ENCODE measurements around the gene SHOC1. TPM values are rescaled to one million over a fixed set of nuclear protein-coding genes. Genes with fewer than 3 reads are reported as not detected.

Gene SHOC1
- total RNA-seq (not detected), polyA plus RNA-seq (not detected), total RNA-seq (0 to 1.5 (median 0) reads per million in 6 experiments)

- POLR2A ChIA-PET, result no interaction called here
- H3K27me3 Mint-ChIP-seq, result no peaks in the 10 kb centered on the region
- H3K4me1 Mint-ChIP-seq, result no peaks in the 10 kb centered on the region
- H3K4me3 Mint-ChIP-seq, result no peak within 1 kb of the TSS
- peaks cover 0 to 4% (median 2%) of the 10 kb centered on the region in 3 donors for H3K36me3 Mint-ChIP-seq
- H3K27ac Mint-ChIP-seq, result no peak within 1 kb of the TSS
- ATAC-seq, result no peak
- no peak for DNase-seq
- no peaks in the 10 kb centered on the region for H3K9me3 Mint-ChIP-seq
Observed at GRCh38 chr9:111794835-111795556, at the start of gene SHOC1. Gene SHOC1 (minus strand): TSS chr9:111794937. CDS start chr9:111791418, 3,519 bp downstream.

GRCh38 chr9:111843971-111844370 lies 49.2 kb upstream of the SHOC1 start:
- POLR2A ChIA-PET, result no interaction called here
- no peaks in the 10 kb centered on the region for H3K9me3 Mint-ChIP-seq
- H3K4me3 Mint-ChIP-seq, result no peak overlapping the region
- no peak for DNase-seq
- no peaks in the 10 kb centered on the region for H3K36me3 Mint-ChIP-seq
- H3K27me3 Mint-ChIP-seq, result peaks cover 0 to 7% (median 3%) of the 10 kb centered on the region in 5 donors
- no peak for ATAC-seq
- H3K4me1 Mint-ChIP-seq, result no peaks in the 10 kb centered on the region
- no peak overlapping the region for H3K27ac Mint-ChIP-seq

- DNase-seq, result no peak
- Mint-ChIP-seq H3K4me1 (peaks cover 0 to 2% (median 0%) of the 10 kb centered on the region in 4 donors), H3K27me3 (peaks cover 0 to 13% (median 3%) of the 10 kb centered on the region in 5 donors), H3K36me3 (no peaks in the 10 kb centered on the region), H3K27ac (no peak overlapping the region), H3K9me3 (no peaks in the 10 kb centered on the region), H3K4me3 (no peak overlapping the region)
- POLR2A ChIA-PET, result interaction anchor here (0.6 kb wide), 1 partner anchor 19 kb away, joined by 3 read pairs; no protein-coding TSS in a partner anchor
- no peak for ATAC-seq
Observed at GRCh38 chr9:111842313-111842712, 47.6 kb upstream of the SHOC1 start.

GRCh38 chr9:111840442-111840841 lies 45.7 kb upstream of the SHOC1 start:
- no peak overlapping the region for H3K27ac Mint-ChIP-seq
- POLR2A ChIA-PET, result no interaction called here

GRCh38 chr9:111839987-111840386 lies 45.2 kb upstream of the SHOC1 start:
- Mint-ChIP-seq H3K9me3 (no peaks in the 10 kb centered on the region), H3K4me1 (peaks cover 0 to 2% (median 0%) of the 10 kb centered on the region in 4 donors), H3K27ac (no peak overlapping the region), H3K36me3 (peaks cover 0 to 5% (median 0%) of the 10 kb centered on the region in 3 donors), H3K4me3 (no peak overlapping the region), H3K27me3 (peaks cover 0 to 13% (median 5%) of the 10 kb centered on the region in 5 donors)
- POLR2A ChIA-PET, result no interaction called here
- ATAC-seq (no peak), DNase-seq (no peak)

More at GRCh38 chr9:111840442-111840841, 45.7 kb upstream of the SHOC1 start:
- peaks cover 0 to 2% (median 0%) of the 10 kb centered on the region in 4 donors for H3K4me1 Mint-ChIP-seq
- DNase-seq, result no peak
- peaks cover 0 to under 1% (median 0%) of the 10 kb centered on the region in 3 donors for H3K36me3 Mint-ChIP-seq
- no peaks in the 10 kb centered on the region for H3K9me3 Mint-ChIP-seq
- ATAC-seq, result no peak
- peaks cover 0 to 13% (median 3%) of the 10 kb centered on the region in 5 donors for H3K27me3 Mint-ChIP-seq
- H3K4me3 Mint-ChIP-seq, result no peak overlapping the region

GRCh38 chr9:111839387-111839786 lies 44.6 kb upstream of the SHOC1 start:
- Mint-ChIP-seq H3K4me3 (no peak overlapping the region), H3K27ac (no peak overlapping the region), H3K36me3 (peaks cover 0 to 8% (median 0%) of the 10 kb centered on the region in 3 donors), H3K27me3 (peaks cover 0 to 13% (median 6%) of the 10 kb centered on the region in 5 donors), H3K4me1 (peaks cover 0 to 2% (median 0%) of the 10 kb centered on the region in 4 donors), H3K9me3 (no peaks in the 10 kb centered on the region)
- ATAC-seq (no peak), DNase-seq (no peak)
- POLR2A ChIA-PET, result no interaction called here

- no peak for DNase-seq
- Mint-ChIP-seq H3K27me3 (peaks cover 0 to 13% (median 6%) of the 10 kb centered on the region in 5 donors), H3K4me1 (peaks cover 0 to 2% (median 0%) of the 10 kb centered on the region in 4 donors), H3K36me3 (peaks cover 0 to 8% (median 0%) of the 10 kb centered on the region in 3 donors), H3K9me3 (no peaks in the 10 kb centered on the region), H3K27ac (no peak overlapping the region), H3K4me3 (no peak overlapping the region)
- POLR2A ChIA-PET, result no interaction called here
- ATAC-seq, result no peak
Observed at GRCh38 chr9:111838439-111838838, 43.7 kb upstream of the SHOC1 start.

GRCh38 chr9:111836311-111836710 lies 41.6 kb upstream of the SHOC1 start:
- POLR2A ChIA-PET, result no interaction called here

GRCh38 chr9:111833941-111834340 lies 39.2 kb upstream of the SHOC1 start:
- Mint-ChIP-seq H3K36me3 (peaks cover 0 to 8% (median 0%) of the 10 kb centered on the region in 3 donors), H3K27me3 (peaks cover 0 to 9% (median 3%) of the 10 kb centered on the region in 5 donors), H3K4me3 (no peak overlapping the region), H3K4me1 (peaks cover 0 to 2% (median 0%) of the 10 kb centered on the region in 4 donors), H3K9me3 (no peaks in the 10 kb centered on the region), H3K27ac (no peak overlapping the region)
- DNase-seq (no peak), ATAC-seq (no peak)
- POLR2A ChIA-PET, result interaction anchor here (0.9 kb wide), 1 partner anchor 1991 kb away, joined by 3 read pairs; no protein-coding TSS in a partner anchor

More at GRCh38 chr9:111836311-111836710, 41.6 kb upstream of the SHOC1 start:
- Mint-ChIP-seq H3K4me3 (no peak overlapping the region), H3K27me3 (peaks cover 0 to 10% (median 6%) of the 10 kb centered on the region in 5 donors), H3K4me1 (peaks cover 0 to 2% (median 0%) of the 10 kb centered on the region in 4 donors), H3K36me3 (peaks cover 0 to 8% (median 0%) of the 10 kb centered on the region in 3 donors), H3K27ac (no peak overlapping the region), H3K9me3 (no peaks in the 10 kb centered on the region)
- DNase-seq (no peak), ATAC-seq (no peak)

- Mint-ChIP-seq H3K27ac (peak overlapping the region in 1 of 10 donors; percentile 62), H3K4me1 (no peaks in the 10 kb centered on the region)
- no peak for ATAC-seq
Observed at GRCh38 chr9:111832449-111832848, 37.7 kb upstream of the SHOC1 start.

GRCh38 chr9:111831371-111832108 lies 36.8 kb upstream of the SHOC1 start:
- no peaks in the 10 kb centered on the region for H3K4me1 Mint-ChIP-seq
- no peak for ATAC-seq

More at GRCh38 chr9:111832449-111832848, 37.7 kb upstream of the SHOC1 start:
- Mint-ChIP-seq H3K4me3 (no peak overlapping the region), H3K36me3 (peaks cover 0 to 8% (median 0%) of the 10 kb centered on the region in 3 donors), H3K9me3 (no peaks in the 10 kb centered on the region), H3K27me3 (peaks cover 0 to 9% (median 0%) of the 10 kb centered on the region in 5 donors)
- POLR2A ChIA-PET, result no interaction called here
- DNase-seq, result no peak

GRCh38 chr9:111828193-111828592 lies 33.5 kb upstream of the SHOC1 start:
- Mint-ChIP-seq H3K36me3 (no peaks in the 10 kb centered on the region), H3K9me3 (no peaks in the 10 kb centered on the region), H3K27ac (no peak overlapping the region), H3K4me1 (no peaks in the 10 kb centered on the region), H3K4me3 (no peak overlapping the region), H3K27me3 (no peaks in the 10 kb centered on the region)
- DNase-seq, result peak in 1 of 10 donors; percentile 12
- POLR2A ChIA-PET, result interaction anchor here (1.5 kb wide), 1 partner anchor 244 kb away, joined by 7 read pairs; no protein-coding TSS in a partner anchor
- no peak for ATAC-seq

More at GRCh38 chr9:111831371-111832108, 36.8 kb upstream of the SHOC1 start:
- DNase-seq, result no peak
- Mint-ChIP-seq H3K9me3 (no peaks in the 10 kb centered on the region), H3K4me3 (no peak overlapping the region), H3K36me3 (peaks cover 0 to 8% (median 0%) of the 10 kb centered on the region in 3 donors), H3K27me3 (peaks cover 0 to 9% (median 0%) of the 10 kb centered on the region in 5 donors), H3K27ac (no peak overlapping the region)
- POLR2A ChIA-PET, result no interaction called here
